Measurements from ENCODE around the gene ANP32B. TPM values are rescaled to one million over a fixed set of nuclear protein-coding genes. Genes with fewer than 3 reads are reported as not detected.

ANP32B gene
- total RNA-seq, 4 donors from 2014 or later: 19.7 to 32.1 (median 27.5) TPM

DNA sequence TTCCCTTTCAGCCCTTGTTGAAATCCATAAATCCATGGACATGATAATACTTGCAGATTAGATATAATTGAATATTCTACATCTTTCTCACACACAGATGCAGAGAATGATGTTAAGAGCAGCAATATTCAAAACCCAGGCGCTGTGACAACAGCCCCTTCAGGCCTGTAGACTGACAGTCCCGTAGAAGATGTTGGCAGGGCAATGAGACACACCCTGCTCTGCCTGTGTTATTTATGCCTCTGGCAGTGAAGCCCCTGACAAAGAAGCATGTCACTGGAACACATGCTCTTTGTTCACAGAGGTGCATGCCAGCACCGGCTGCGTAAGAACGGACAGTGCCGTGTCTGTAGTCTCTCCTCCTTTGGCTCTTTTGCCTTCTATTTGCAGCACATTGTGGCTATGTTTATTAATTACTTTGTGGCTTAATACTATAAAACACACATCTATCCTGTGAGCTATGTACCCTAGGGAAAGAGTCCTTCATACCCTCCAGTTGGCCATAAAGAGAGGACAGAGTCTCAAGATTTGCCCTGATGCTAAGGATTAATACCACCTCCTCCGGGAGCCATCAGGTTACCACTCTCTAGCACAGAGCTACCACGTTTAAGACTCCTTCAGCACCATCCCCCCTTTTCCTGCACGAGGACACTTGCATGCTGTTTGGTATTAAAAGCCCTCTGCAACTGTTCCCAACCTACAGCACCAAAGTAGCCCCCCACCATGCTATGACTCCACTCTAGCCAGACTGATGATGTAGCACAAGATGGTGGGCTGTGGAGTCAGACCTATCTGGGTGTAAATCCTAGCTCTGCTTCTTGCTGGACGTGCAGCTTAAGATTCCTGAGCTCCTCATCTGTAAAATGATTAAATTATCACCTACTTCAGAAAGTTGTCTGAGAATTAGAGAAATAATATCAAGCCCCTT, 2.0 kb upstream of the ANP32B start:
- WGBS, 2 donors: 89 to 90% methylated on average over 10 of the region's 10 CpGs
- Histone ChIP-seq H3K4me3 (replicated peaks in 1 of 3) (no peak overlapping the region), H3K9me3 (no peaks in the 10 kb centered on the region), H3K4me1 (peaks cover 12 to 17% of the 10 kb centered on the region in 2 donors), H3K27ac (no peak overlapping the region), H3K27me3 (no peaks in the 10 kb centered on the region), H3K36me3 (no peaks in the 10 kb centered on the region)
- intact Hi-C loops (cut with DNase I): loop anchor here (5.0 to 10.0 kb wide), 2 partner anchors 54 to 59 kb away; partner anchors contain the start of gene TRMO
- DNase-seq: no peak
- TF ChIP-seq, protein P1, sequence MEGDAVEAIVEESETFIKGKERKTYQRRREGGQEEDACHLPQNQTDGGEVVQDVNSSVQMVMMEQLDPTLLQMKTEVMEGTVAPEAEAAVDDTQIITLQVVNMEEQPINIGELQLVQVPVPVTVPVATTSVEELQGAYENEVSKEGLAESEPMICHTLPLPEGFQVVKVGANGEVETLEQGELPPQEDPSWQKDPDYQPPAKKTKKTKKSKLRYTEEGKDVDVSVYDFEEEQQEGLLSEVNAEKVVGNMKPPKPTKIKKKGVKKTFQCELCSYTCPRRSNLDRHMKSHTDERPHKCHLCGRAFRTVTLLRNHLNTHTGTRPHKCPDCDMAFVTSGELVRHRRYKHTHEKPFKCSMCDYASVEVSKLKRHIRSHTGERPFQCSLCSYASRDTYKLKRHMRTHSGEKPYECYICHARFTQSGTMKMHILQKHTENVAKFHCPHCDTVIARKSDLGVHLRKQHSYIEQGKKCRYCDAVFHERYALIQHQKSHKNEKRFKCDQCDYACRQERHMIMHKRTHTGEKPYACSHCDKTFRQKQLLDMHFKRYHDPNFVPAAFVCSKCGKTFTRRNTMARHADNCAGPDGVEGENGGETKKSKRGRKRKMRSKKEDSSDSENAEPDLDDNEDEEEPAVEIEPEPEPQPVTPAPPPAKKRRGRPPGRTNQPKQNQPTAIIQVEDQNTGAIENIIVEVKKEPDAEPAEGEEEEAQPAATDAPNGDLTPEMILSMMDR (IDR thresholded peaks at IDR 0.05): no peak
- no peak for TF ChIP-seq POLR2A (IDR thresholded peaks at IDR 0.05)

DNA sequence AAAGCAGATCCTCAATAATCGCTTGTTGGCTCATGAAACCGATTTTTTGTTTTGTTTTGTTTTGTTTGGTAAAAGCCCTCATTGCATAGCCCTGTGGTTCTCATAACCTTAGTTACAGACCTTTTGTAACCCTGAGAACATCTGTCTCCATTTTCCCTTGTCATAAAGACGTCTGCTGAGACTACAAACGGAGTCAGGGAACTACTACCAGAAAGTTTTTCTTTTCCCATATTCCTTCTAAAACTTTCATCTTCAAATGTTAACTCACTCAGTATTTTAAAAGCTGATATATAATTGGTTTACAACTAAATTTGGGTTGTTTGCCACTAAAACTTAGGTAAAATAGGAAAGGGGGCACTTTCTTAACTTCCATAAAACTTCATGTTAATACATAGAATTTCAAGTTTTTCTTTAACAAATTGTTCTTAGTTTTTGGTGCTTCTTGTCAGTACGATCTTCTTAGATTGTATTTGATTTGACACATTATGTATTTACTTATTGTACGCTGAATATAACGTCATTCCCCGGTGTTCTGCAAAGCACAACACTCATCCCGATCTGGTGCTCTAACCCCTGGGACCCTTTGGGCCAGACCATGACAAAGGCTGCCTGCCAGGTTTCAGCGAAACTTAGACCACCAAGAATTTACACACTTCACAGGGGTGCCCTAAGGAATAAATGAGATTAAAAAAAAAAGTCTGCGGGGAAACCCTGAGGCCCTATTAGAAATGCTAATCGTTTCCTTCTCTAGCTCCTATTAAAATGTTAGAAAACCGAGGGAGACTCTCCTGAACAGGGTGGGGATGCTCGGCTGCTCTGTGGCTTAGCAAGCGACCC, 1.1 kb upstream of the ANP32B start:
- Histone ChIP-seq H3K9me3 (no peaks in the 10 kb centered on the region), H3K4me3 (replicated peaks in 1 of 3) (peak overlapping the region; percentile 30 to 94 (median 47)), H3K27ac (peak overlapping the region in 1 of 3 donors; percentile 59), H3K27me3 (no peaks in the 10 kb centered on the region), H3K4me1 (peaks cover 20 to 22% of the 10 kb centered on the region in 2 donors), H3K36me3 (no peaks in the 10 kb centered on the region)
- no peak for DNase-seq
- 57 to 66% methylated on average over 14 to 15 of the region's 15 CpGs for WGBS, 2 donors
- TF ChIP-seq POLR2A (IDR thresholded peaks at IDR 0.05): no peak
- TF ChIP-seq, protein P1 (IDR thresholded peaks at IDR 0.05): no peak
- intact Hi-C loops (cut with DNase I): loop anchor here (5.0 to 10.0 kb wide), 2 partner anchors 53 to 60 kb away; partner anchors contain the start of gene TRMO

- H3K9me3 ChIP-seq: no peaks in the 10 kb centered on the region
- H3K36me3 ChIP-seq: no peaks in the 10 kb centered on the region
- no peak for TF ChIP-seq POLR2A (IDR thresholded peaks at IDR 0.05)
- TF ChIP-seq, protein P1 (IDR thresholded peaks at IDR 0.05): peak in 1 of 6 experiments; percentile 1
- no peaks in the 10 kb centered on the region for H3K27me3 ChIP-seq
- H3K27ac ChIP-seq: peak overlapping the region; percentile 93 to 99 (median 98)
- intact Hi-C loops (cut with DNase I): loop anchor here (5.0 to 10.0 kb wide), 2 partner anchors 51 to 61 kb away; partner anchors contain the start of gene TRMO
- peaks cover 22 to 26% of the 10 kb centered on the region in 2 donors for H3K4me1 ChIP-seq
- peak; percentile 51 to 54 for DNase-seq
- 0% methylated on average over 3 to 23 of the region's 70 CpGs for WGBS, 2 donors
- peak overlapping the region; percentile 30 to 99 (median 94) for H3K4me3 ChIP-seq (replicated peaks in 1 of 3)
These were observed 547 bp downstream of the ANP32B start for GRCh38 chr9:97983589-97984187.

DNA sequence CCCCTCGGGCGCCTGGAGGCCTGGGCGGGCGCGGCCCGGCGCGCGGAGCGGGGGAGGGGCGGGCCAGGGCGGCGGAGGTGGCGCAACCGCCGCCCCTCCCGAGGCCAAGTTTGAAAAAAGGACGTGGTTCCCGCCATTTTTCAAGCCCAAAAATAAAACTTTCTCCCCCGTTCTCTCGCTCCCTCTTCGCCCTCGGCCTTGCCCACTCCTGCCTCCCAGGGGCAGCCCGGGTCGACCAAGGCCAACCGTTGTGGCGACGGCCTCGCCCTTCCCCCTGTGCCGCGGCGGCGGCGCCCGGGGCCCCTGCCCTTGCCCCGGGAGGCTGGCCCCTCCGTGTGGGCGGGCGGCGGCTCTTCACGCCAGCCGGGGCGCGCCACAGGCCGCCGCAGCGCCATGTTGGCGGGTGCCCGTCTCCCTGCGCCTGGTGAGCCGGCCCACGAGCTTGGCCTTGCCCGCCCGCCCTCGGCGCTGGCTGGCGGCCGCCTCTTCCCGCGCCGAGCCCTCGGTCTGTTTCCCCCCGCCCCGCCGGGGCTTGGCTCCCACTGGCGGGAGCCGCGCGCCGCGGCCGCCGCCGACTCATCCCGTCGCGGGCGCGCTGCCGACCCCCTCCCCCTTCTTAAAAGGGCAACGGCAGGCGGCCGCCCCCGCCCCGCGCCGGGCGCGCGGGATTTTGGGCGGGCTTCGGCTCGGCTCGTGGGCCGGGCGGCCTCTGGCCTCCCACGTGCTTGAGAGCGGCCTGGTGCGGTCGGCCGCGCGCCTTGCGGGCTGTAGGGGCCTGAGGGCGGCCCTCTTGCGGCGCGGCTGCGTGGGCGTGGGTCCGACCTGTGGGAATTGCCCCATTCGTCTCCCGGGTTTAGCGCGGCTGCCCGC, 1.3 kb downstream of the ANP32B start:
- WGBS, 2 donors: 0% methylated on average over 5 to 11 of the region's 116 CpGs
- peak overlapping the region; percentile 30 to 99 (median 94) for H3K4me3 ChIP-seq (replicated peaks in 1 of 3)
- peak overlapping the region; percentile 93 to 99 (median 98) for H3K27ac ChIP-seq
- peak; percentile 80 to 83 for DNase-seq
- peak; percentile 11 to 68 for TF ChIP-seq POLR2A (IDR thresholded peaks at IDR 0.05)
- TF ChIP-seq, protein P1 (IDR thresholded peaks at IDR 0.05): peak in 2 of 6 experiments; percentile 12 to 27
- intact Hi-C loops (cut with DNase I): loop anchor here (5.0 to 10.0 kb wide), 2 partner anchors 50 to 62 kb away; partner anchors contain the start of gene TRMO
- no peaks in the 10 kb centered on the region for H3K9me3 ChIP-seq
- H3K36me3 ChIP-seq: no peaks in the 10 kb centered on the region
- H3K27me3 ChIP-seq: no peaks in the 10 kb centered on the region
- H3K4me1 ChIP-seq: peaks cover 22 to 31% of the 10 kb centered on the region in 2 donors
